Endodermal cell (in vitro differentiated cells): ENCODE results near the gene GRIA3. TPM values are rescaled to one million over a fixed set of nuclear protein-coding genes. Genes with fewer than 3 reads are reported as not detected.
"Not testable (repeated sequence)": the region's sequence is repeated elsewhere in the genome, so short reads cannot be mapped to it uniquely, and the experiment has no call there.

Source experiments
- DNase-seq: peaks from one replicate; pipeline ENCODE4 v3.0.0-alpha.2; 2017
- H3K27ac ChIP-seq: 2 replicates; pipeline ENCODE4 v1.5.1; 2013; ENCODE audit warnings: mild to moderate bottlenecking, low read depth, low read length, moderate library complexity
- H3K27me3 ChIP-seq: 2 replicates; pipeline ENCODE4 v1.6.1; 2013; ENCODE audit warnings: mild to moderate bottlenecking, low read length, moderate library complexity; ENCODE audit not compliant: insufficient read depth, control insufficient read depth, poor library complexity, severe bottlenecking
- H3K36me3 ChIP-seq: 2 replicates; pipeline ENCODE4 v1.7.0; 2013; ENCODE audit warnings: mild to moderate bottlenecking, low read length, moderate library complexity; ENCODE audit not compliant: control insufficient read depth, insufficient read depth
- H3K4me1 ChIP-seq: one replicate; pipeline ENCODE4 v1.7.0; 2013; ENCODE audit warnings: low read length; ENCODE audit not compliant: control insufficient read depth, insufficient read depth
- H3K4me3 ChIP-seq: 2 replicates; pipeline ENCODE4 v1.5.1; 2013; ENCODE audit warnings: mild to moderate bottlenecking, low read length, moderate library complexity
- H3K9ac ChIP-seq: 2 replicates; pipeline ENCODE4 v1.6.1; 2013; ENCODE audit warnings: mild to moderate bottlenecking, low read length, moderate library complexity; ENCODE audit not compliant: poor library complexity, severe bottlenecking; ENCODE audit errors: extremely low read depth
- H3K9me3 ChIP-seq: 2 replicates; pipeline ENCODE4 v1.6.1; 2013; ENCODE audit warnings: mild to moderate bottlenecking, low read length, moderate library complexity; ENCODE audit not compliant: control insufficient read depth
- H3K27ac Mint-ChIP-seq: 2 replicates; pipeline ENCODE4 v1.8.0; 2020; ENCODE audit warnings: mixed read lengths
- H3K27me3 Mint-ChIP-seq: 2 replicates; pipeline ENCODE4 v1.8.0; 2021; ENCODE audit warnings: mild to moderate bottlenecking, mixed read lengths; ENCODE audit not compliant: insufficient read depth
- H3K36me3 Mint-ChIP-seq: 2 replicates; pipeline ENCODE4 v1.8.0; 2020; ENCODE audit warnings: low read depth, mixed read lengths
- H3K4me1 Mint-ChIP-seq: 2 replicates; pipeline ENCODE4 v1.8.0; 2020; ENCODE audit warnings: mixed read lengths
- H3K4me3 Mint-ChIP-seq: 2 replicates; pipeline ENCODE4 v1.8.0; 2020; ENCODE audit warnings: mild to moderate bottlenecking, moderate library complexity, mixed read lengths
- H3K9me3 Mint-ChIP-seq: 2 replicates; pipeline ENCODE4 v1.8.0; 2020; ENCODE audit warnings: mild to moderate bottlenecking, mixed read lengths
- CTCF ChIP-seq: fragments of 200-600 bp; sonication (generic); conservative IDR thresholded peaks from 2 replicates; pipeline ENCODE4 v1.5.0; 2021; ENCODE audit warnings: antibody characterized with exemption, mild to moderate bottlenecking
- WGBS, 2 experiments: methylation state at CpG; one replicate each; pipeline versions ENCODE4 v1.1.5 to v1.1.7; 2013; ENCODE audit warnings: missing lambda C conversion rate in 2 of 2, mixed read lengths in 1 of 2; ENCODE audit not compliant: insufficient coverage in 1 of 2, insufficient read length in 1 of 2; 5-methylcytosine and 5-hydroxymethylcytosine counted together
- total RNA-seq, 2 donors: library from RNA; stranded (reverse); fragmentation: NEBNext Ultra II Directional in 1 of 2; extraction: Animal tissue kit (Norgen Biotek cat#: 25700) in 1 of 2; gene quantifications; 2 replicates in 1 of 2; 3 replicates in 1 of 2; pipeline ENCODE4 v1.2.1, GENCODE V29; 2021

Gene GRIA3
- total RNA-seq, 2 donors from 2014 or later = 5.7 to 12.2 TPM

- 94% methylated on average over 1 of the region's 1 CpG; no CpG with 5 or more reads in 1 of the 2 experiments for WGBS, 2 experiments
- no peaks in the 10 kb centered on the region for H3K36me3 Mint-ChIP-seq
- Histone ChIP-seq H3K9me3 (no peaks in the 10 kb centered on the region), H3K4me1 (no peaks in the 10 kb centered on the region), H3K27ac (no peak overlapping the region), H3K27me3 (no peaks in the 10 kb centered on the region), H3K36me3 (no peaks in the 10 kb centered on the region), H3K4me3 (no peak overlapping the region), H3K9ac (no peak overlapping the region)
- no peak overlapping the region for H3K27ac Mint-ChIP-seq
- H3K4me3 Mint-ChIP-seq = no peak overlapping the region
- H3K9me3 Mint-ChIP-seq = peaks cover 30% of the 10 kb centered on the region
- peaks cover 1% of the 10 kb centered on the region for H3K27me3 Mint-ChIP-seq
- TF ChIP-seq CTCF = no peak
- DNase-seq = peak; percentile 39
- H3K4me1 Mint-ChIP-seq = no peaks in the 10 kb centered on the region
These were observed 177.3 kb downstream of the GRIA3 start for GRCh38 chrX:123361371-123361770.

GRCh38 chrX:123386196-123386595 is 202.1 kb downstream of the GRIA3 start:
- 80% methylated on average over 1 of the region's 2 CpGs; no CpG with 5 or more reads in 1 of the 2 experiments for WGBS, 2 experiments
- H3K27ac ChIP-seq, H3K27ac Mint-ChIP-seq, H3K27me3 Mint-ChIP-seq, H3K36me3 ChIP-seq, H3K4me1 Mint-ChIP-seq, H3K27me3 ChIP-seq, H3K4me1 ChIP-seq, H3K9ac ChIP-seq, H3K9me3 ChIP-seq, H3K4me3 ChIP-seq, DNase-seq, H3K36me3 Mint-ChIP-seq, H3K4me3 Mint-ChIP-seq: not testable (repeated sequence)
- peaks cover 69% of the 10 kb centered on the region for H3K9me3 Mint-ChIP-seq

GRCh38 chrX:123392921-123393320 is 208.8 kb downstream of the GRIA3 start:
- Histone ChIP-seq H3K9ac (no peak overlapping the region), H3K36me3 (no peaks in the 10 kb centered on the region), H3K27me3 (no peaks in the 10 kb centered on the region), H3K27ac (no peak overlapping the region), H3K4me3 (no peak overlapping the region), H3K9me3 (no peaks in the 10 kb centered on the region), H3K4me1 (no peaks in the 10 kb centered on the region)
- Mint-ChIP-seq H3K9me3 (peaks cover 27% of the 10 kb centered on the region), H3K4me1 (no peaks in the 10 kb centered on the region), H3K27me3 (no peaks in the 10 kb centered on the region), H3K27ac (no peak overlapping the region), H3K4me3 (no peak overlapping the region), H3K36me3 (no peaks in the 10 kb centered on the region)
- no peak for TF ChIP-seq CTCF
- WGBS, 2 experiments = 89% methylated on average over 1 of the region's 1 CpG; no CpG with 5 or more reads in 1 of the 2 experiments
- no peak for DNase-seq

- H3K27ac Mint-ChIP-seq = no peak overlapping the region
These were observed 215.6 kb downstream of the GRIA3 start for GRCh38 chrX:123399709-123400108.

More at GRCh38 chrX:123399709-123400108, 215.6 kb downstream of the GRIA3 start:
- Histone ChIP-seq H3K27me3 (no peaks in the 10 kb centered on the region), H3K9ac (no peak overlapping the region), H3K4me3 (no peak overlapping the region), H3K9me3 (no peaks in the 10 kb centered on the region), H3K4me1 (no peaks in the 10 kb centered on the region), H3K27ac (no peak overlapping the region), H3K36me3 (no peaks in the 10 kb centered on the region)
- WGBS, 2 experiments = 88 to 100% methylated on average over 1 of the region's 1 CpG
- Mint-ChIP-seq H3K27me3 (no peaks in the 10 kb centered on the region), H3K4me3 (no peak overlapping the region), H3K9me3 (peaks cover 15% of the 10 kb centered on the region), H3K4me1 (no peaks in the 10 kb centered on the region), H3K36me3 (no peaks in the 10 kb centered on the region)
- DNase-seq = no peak
- TF ChIP-seq CTCF = no peak
